Hepatocyte (in vitro differentiated cells): Measurements from ENCODE around the gene NTF3.

ENCODE experiments used
- EZH2 ChIP-seq: fragments of 200-600 bp; sonication (generic); IDR thresholded peaks from 2 replicates; pipeline ENCODE4 v1.6.1; 2016; ENCODE audit warnings: antibody characterized with exemption, mild to moderate bottlenecking, borderline replicate concordance
- TF ChIP-seq, protein P1 (sequence below): fragments of 200-600 bp; sonication (generic); IDR thresholded peaks from 2 replicates; pipeline ENCODE4 v1.5.1; 2016; ENCODE audit warnings: antibody characterized with exemption, mild to moderate bottlenecking; ENCODE audit not compliant: poor library complexity

GRCh38 chr12:5503774-5504173 lies 71.9 kb downstream of the NTF3 start:
- TF ChIP-seq, protein P1, sequence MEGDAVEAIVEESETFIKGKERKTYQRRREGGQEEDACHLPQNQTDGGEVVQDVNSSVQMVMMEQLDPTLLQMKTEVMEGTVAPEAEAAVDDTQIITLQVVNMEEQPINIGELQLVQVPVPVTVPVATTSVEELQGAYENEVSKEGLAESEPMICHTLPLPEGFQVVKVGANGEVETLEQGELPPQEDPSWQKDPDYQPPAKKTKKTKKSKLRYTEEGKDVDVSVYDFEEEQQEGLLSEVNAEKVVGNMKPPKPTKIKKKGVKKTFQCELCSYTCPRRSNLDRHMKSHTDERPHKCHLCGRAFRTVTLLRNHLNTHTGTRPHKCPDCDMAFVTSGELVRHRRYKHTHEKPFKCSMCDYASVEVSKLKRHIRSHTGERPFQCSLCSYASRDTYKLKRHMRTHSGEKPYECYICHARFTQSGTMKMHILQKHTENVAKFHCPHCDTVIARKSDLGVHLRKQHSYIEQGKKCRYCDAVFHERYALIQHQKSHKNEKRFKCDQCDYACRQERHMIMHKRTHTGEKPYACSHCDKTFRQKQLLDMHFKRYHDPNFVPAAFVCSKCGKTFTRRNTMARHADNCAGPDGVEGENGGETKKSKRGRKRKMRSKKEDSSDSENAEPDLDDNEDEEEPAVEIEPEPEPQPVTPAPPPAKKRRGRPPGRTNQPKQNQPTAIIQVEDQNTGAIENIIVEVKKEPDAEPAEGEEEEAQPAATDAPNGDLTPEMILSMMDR = no peak
- no peak for TF ChIP-seq EZH2
